Left lung (tissue), 10 donors: ENCODE data around the gene WARS2. TPM values are rescaled to one million over a fixed set of nuclear protein-coding genes. Genes with fewer than 3 reads are reported as not detected.

Source experiments
- ATAC-seq: fragments of 200-7000 bp; cut with Tn5 transposase; one replicate; pipeline ENCODE4 v1.9.1; 2020; ENCODE audit warnings: moderate library complexity
- DNase-seq, 4 donors: peaks; one replicate each; pipeline ENCODE4 v3.0.0-alpha.2; 2013 to 2020
- H3K27ac ChIP-seq, 2 donors: fragments of 200-600 bp; sonication (generic) in 1 of 2; one replicate each; pipeline versions ENCODE4 v1.5.0 to v1.8.0; 2020 to 2021
- H3K27me3 ChIP-seq, 2 donors: fragments of 200-600 bp; sonication (generic) in 1 of 2; one replicate each; pipeline versions ENCODE4 v1.5.0 to v1.8.0; 2020 to 2021
- H3K36me3 ChIP-seq, 2 donors: fragments of 200-600 bp; sonication (generic) in 1 of 2; one replicate each; pipeline versions ENCODE4 v1.5.0 to v1.8.0; 2020 to 2021
- H3K4me1 ChIP-seq, 2 donors: fragments of 200-600 bp; one replicate each; pipeline ENCODE4 v1.8.0; 2021
- H3K4me3 ChIP-seq, 2 donors: fragments of 200-600 bp; sonication (generic) in 1 of 2; one replicate each; pipeline versions ENCODE4 v1.5.0 to v1.8.0; 2020 to 2021; ENCODE audit warnings: mild to moderate bottlenecking in 1 of 2
- H3K9me3 ChIP-seq, 2 donors: fragments of 200-600 bp; sonication (generic) in 1 of 2; one replicate each; pipeline versions ENCODE4 v1.5.0 to v1.8.0; 2020 to 2021
- intact Hi-C, 2 donors: fragments of 100-400 bp; cut with DNase I; formaldehyde crosslinking; loops; one replicate each; pipeline versions ENCODE4 v1.11.2 to v1.14.2; 2022
- polyA plus RNA-seq, 6 donors: library from polyadenylated mRNA; unstranded; fragments of 120-200 nt; gene quantifications; one replicate each; pipeline ENCODE4 v1.2.1, GENCODE V29; 2013; ENCODE audit not compliant: insufficient read length in 6 of 6
- total RNA-seq, 2 donors: library from RNA; stranded (reverse); fragmentation: NEBNext Ultra II Directional; extraction: Animal tissue kit (Norgen Biotek cat#: 25700); gene quantifications; one replicate each; pipeline ENCODE4 v1.2.1, GENCODE V29; 2021
- TF ChIP-seq, protein P1 (sequence below), 2 donors: fragments of 200-600 bp; sonication (generic) in 1 of 2; IDR thresholded peaks; one replicate each; pipeline versions ENCODE4 v1.5.0 to v1.8.0; 2021; ENCODE audit warnings: antibody characterized with exemption in 2 of 2
- donor health status: DM: no; HTN: yes; CAD: no.
- donor health status: DM: no; HTN: no; CAD: no.

WARS2 gene
- total and polyA plus RNA-seq, 8 donors: 12.7 to 26.0 (median 19.6) TPM

DNA sequence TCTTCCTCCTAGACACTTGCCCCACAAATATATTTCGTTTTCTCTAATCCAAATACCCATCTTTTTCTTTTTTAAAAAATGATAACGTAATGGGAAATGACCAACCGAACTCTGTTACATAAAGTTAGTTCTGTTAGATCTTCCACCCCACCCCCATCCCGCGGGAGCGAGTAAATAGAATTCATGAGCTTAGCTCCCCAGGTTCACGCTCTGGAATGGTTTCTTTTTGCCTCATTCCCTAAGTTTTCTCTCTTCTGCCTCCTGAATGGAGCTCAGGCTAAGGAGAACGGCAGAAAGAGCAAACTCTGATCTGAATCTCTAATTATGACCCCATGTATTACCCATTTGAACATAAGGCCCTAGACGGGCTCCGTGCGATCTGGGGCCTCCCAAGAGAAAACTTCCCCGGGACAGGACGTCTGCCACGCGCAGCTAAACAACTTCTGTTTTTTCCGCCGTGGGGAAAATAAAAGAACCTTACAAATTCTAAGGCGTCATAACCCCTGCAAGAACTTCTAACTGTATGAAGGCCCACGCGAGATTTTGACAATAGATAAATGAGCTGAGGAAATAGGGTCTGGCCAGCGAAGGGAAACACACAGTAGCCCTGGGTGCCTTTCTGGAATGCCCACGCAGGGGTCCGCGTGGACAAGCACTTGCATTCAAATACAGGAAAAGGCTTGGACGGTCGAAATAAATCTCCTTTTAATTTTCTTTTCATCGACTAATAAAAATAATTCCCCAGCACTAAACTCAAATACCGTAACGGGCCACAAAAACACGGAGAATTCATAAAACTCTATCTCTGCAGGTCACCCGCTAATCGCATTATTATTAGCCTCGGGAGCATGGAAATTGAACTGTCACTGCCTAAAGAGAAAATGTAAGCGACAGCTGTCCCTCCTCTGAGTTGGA is 154.6 kb downstream of the WARS2 start:
- Histone ChIP-seq H3K4me1 (peaks cover 0 to 40% of the 10 kb centered on the region in 2 donors), H3K4me3 (no peak overlapping the region), H3K9me3 (no peaks in the 10 kb centered on the region), H3K36me3 (no peaks in the 10 kb centered on the region), H3K27ac (no peak overlapping the region), H3K27me3 (peaks cover 97 to 100% of the 10 kb centered on the region in 2 donors)
- ATAC-seq (no peak), DNase-seq (no peak)
- intact Hi-C loops: no loop called here
- TF ChIP-seq, protein P1, sequence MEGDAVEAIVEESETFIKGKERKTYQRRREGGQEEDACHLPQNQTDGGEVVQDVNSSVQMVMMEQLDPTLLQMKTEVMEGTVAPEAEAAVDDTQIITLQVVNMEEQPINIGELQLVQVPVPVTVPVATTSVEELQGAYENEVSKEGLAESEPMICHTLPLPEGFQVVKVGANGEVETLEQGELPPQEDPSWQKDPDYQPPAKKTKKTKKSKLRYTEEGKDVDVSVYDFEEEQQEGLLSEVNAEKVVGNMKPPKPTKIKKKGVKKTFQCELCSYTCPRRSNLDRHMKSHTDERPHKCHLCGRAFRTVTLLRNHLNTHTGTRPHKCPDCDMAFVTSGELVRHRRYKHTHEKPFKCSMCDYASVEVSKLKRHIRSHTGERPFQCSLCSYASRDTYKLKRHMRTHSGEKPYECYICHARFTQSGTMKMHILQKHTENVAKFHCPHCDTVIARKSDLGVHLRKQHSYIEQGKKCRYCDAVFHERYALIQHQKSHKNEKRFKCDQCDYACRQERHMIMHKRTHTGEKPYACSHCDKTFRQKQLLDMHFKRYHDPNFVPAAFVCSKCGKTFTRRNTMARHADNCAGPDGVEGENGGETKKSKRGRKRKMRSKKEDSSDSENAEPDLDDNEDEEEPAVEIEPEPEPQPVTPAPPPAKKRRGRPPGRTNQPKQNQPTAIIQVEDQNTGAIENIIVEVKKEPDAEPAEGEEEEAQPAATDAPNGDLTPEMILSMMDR (IDR thresholded peaks at IDR 0.05): no peak

DNA sequence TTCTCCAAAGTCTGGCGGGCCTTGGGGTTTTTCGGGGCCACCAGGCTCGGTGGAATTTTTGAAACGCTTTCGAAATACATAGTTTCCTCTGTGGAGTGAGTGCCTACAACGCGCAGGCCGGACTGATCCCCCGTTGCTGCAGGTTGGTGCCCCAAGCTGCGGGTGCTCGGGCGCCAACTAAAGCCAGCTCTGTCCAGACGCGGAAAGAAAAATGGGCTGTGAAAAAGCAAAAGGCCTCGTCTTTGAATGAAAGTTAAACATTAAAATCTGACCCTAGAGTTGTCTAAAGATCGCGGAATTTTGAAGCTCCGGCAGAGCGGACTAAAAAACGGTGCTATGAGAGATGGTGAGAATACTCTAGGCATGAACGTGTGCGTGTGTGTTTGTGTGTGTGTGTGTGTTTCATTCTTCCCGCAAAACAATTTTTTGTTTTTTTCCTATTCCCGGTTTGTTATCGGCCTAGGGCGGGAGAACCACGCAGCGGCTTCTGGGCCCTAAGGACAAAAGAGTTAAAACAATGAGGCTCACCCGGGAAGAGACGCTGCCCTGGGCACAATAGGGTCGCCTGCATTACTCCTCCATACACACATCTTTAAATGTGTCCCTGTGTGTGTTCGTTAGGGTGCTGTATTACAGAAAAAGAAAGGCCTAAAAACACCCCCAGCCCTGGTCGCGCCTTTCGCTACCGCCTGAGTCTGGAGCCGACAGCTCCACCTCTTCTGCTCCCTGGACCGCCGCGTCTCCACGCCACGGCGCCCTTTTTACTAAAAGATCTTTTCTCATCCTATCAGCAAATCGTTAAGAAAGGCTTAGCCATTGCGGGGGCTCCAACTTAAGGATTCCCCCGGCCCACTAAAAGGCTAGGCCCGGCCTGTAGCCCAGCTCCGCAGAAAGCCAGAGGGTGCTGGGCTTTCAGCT is 155.5 kb downstream of the WARS2 start:
- no peak for DNase-seq
- no peaks in the 10 kb centered on the region for H3K9me3 ChIP-seq
- TF ChIP-seq, protein P1 (IDR thresholded peaks at IDR 0.05): no peak
- H3K4me3 ChIP-seq: peak overlapping the region in 1 of 2 donors; percentile 6
- intact Hi-C loops: no loop called here
- H3K27me3 ChIP-seq: peaks cover 97 to 100% of the 10 kb centered on the region in 2 donors
- peak; percentile 26 for ATAC-seq
- H3K36me3 ChIP-seq: no peaks in the 10 kb centered on the region
- no peak overlapping the region for H3K27ac ChIP-seq
- H3K4me1 ChIP-seq: peaks cover 0 to 40% of the 10 kb centered on the region in 2 donors

DNA sequence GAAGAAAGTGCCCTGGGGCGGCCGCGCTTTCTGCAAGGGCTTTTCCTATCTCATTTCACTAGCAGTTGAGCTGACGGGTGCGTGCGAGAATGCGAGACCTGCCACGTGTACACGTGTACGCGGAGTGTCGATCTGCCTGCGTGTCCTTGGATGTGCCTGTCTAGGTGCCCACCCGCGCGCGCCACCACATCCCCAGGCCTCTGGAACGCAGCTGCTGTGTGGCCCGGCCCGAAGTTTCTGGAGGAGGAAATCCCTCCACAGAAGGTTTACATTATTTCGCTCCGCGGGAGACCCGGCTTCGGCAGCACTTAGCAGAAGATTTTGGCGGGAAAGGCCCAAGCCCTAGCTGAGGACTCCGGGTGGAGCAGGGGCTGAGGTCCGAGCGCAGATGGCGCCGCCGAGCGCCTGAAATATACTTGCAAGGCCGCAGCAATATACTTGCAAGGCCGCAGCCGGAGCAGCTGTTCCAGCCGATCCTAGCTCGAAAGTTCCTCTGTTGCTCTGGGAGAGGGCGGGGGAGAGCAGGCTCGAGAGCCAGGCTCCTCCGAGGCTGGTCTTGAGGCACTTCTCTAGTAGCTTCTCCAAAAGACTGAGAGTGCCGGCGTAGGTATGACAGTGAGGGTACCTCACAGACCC is 156.2 kb downstream of the WARS2 start:
- Histone ChIP-seq H3K27me3 (peaks cover 97 to 100% of the 10 kb centered on the region in 2 donors), H3K4me1 (peaks cover 3 to 40% of the 10 kb centered on the region in 2 donors), H3K9me3 (no peaks in the 10 kb centered on the region), H3K4me3 (peak overlapping the region in 1 of 2 donors; percentile 6), H3K36me3 (no peaks in the 10 kb centered on the region), H3K27ac (no peak overlapping the region)
- DNase-seq (peak in 1 of 4 donors; percentile 71), ATAC-seq (peak; percentile 69)
- intact Hi-C loops: no loop called here
- TF ChIP-seq, protein P1 (IDR thresholded peaks at IDR 0.05): no peak

DNA sequence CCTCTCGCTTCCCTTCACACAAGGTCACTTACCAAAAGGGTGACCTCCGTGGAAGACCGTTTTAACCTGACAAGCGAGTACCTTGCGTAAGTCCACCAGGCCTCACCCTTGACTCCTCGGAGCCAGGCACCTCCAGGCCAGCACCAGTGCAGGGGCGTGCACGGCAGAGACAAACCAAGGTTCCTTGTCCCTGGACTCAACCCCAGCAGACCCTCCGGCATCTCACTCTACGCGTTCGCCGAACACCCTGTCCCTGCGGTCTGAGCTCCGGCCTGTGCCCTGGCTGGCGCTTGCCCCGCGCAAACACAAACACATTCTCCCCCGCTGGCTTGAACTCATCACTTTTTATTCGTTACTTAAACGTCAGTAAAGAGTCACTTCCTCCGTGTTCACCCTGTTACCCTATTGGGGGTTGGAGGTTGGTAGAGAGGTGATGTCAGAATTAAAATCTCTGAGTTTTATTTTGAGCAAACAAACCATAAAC is 156.9 kb downstream of the WARS2 start:
- intact Hi-C loops: no loop called here
- no peak for ATAC-seq
- Histone ChIP-seq H3K4me1 (peaks cover 6 to 40% of the 10 kb centered on the region in 2 donors), H3K9me3 (no peaks in the 10 kb centered on the region), H3K36me3 (no peaks in the 10 kb centered on the region), H3K27ac (no peak overlapping the region), H3K4me3 (no peak overlapping the region), H3K27me3 (peaks cover 97 to 100% of the 10 kb centered on the region in 2 donors)
- TF ChIP-seq, protein P1 (IDR thresholded peaks at IDR 0.05): no peak
- DNase-seq: no peak
